HT-29 (cell line): ENCODE data around the gene ANKRD1. TPM values are rescaled to one million over a fixed set of nuclear protein-coding genes. Genes with fewer than 3 reads are reported as not detected.
A peak's percentile ranks its signal among the peaks of the same experiment; 100 is the strongest.
"Not testable (repeated sequence)": the region's sequence is repeated elsewhere in the genome, so short reads cannot be mapped to it uniquely, and the experiment has no call there.

Source experiments
- DNase-seq: peaks from one replicate; pipeline ENCODE4 v3.0.0-alpha.2; 2015; ENCODE audit warnings: low spot score
- total RNA-seq: library from RNA; depleted of rRNA; stranded (reverse); fragments of >200 nt; shearing (Covaris generic); gene quantifications from 2 replicates; pipeline ENCODE4 v1.2.3, GENCODE V29; 2014

ANKRD1 gene
- total RNA-seq, 1 experiment from 2014 or later = not detected

- DNase-seq = no peak
These were observed 7.9 kb downstream of the ANKRD1 start for GRCh38 chr10:90912854-90913479.

- DNase-seq = no peak
These were observed 8.7 kb downstream of the ANKRD1 start for GRCh38 chr10:90912174-90912573.

GRCh38 chr10:90911133-90912051, 9.5 kb downstream of the ANKRD1 start:
- DNase-seq = peak; percentile 88

GRCh38 chr10:90906596-90906995, 14.3 kb downstream of the ANKRD1 start:
- DNase-seq = no peak

GRCh38 chr10:90905925-90906324, 15.0 kb downstream of the ANKRD1 start:
- DNase-seq = no peak

- DNase-seq = not testable (repeated sequence)
These were observed 24.0 kb downstream of the ANKRD1 start for GRCh38 chr10:90896916-90897315.

GRCh38 chr10:90893190-90893589, 27.7 kb downstream of the ANKRD1 start:
- no peak for DNase-seq

GRCh38 chr10:90890347-90890746, 30.5 kb downstream of the ANKRD1 start:
- DNase-seq = no peak

GRCh38 chr10:90889636-90890035, 31.3 kb downstream of the ANKRD1 start:
- no peak for DNase-seq

- DNase-seq = no peak
These were observed 32.5 kb downstream of the ANKRD1 start for GRCh38 chr10:90888387-90888786.

GRCh38 chr10:90887555-90887954, 33.3 kb downstream of the ANKRD1 start:
- DNase-seq = no peak

- DNase-seq = no peak
These were observed 35.7 kb downstream of the ANKRD1 start for GRCh38 chr10:90885176-90885575.

- DNase-seq = no peak
These were observed 36.5 kb downstream of the ANKRD1 start for GRCh38 chr10:90884431-90884830.

- peak; percentile 54 for DNase-seq
These were observed 40.7 kb downstream of the ANKRD1 start for GRCh38 chr10:90880059-90880719.

GRCh38 chr10:90879062-90879461, 41.8 kb downstream of the ANKRD1 start:
- no peak for DNase-seq

- DNase-seq = peak; percentile 4
These were observed 48.3 kb downstream of the ANKRD1 start for GRCh38 chr10:90872648-90873020.

- DNase-seq = peak; percentile 84
These were observed 48.9 kb downstream of the ANKRD1 start, which contains the start of gene RPP30 for GRCh38 chr10:90871766-90872647. Gene RPP30 (plus strand): TSS chr10:90871974. CDS start chr10:90871987, 13 bp downstream.

GRCh38 chr10:90871279-90871765, 49.6 kb downstream of the ANKRD1 start:
- DNase-seq = peak; percentile 69

- no peak for DNase-seq
These were observed 54.8 kb downstream of the ANKRD1 start for GRCh38 chr10:90866050-90866598.

GRCh38 chr10:90865401-90865800, 55.5 kb downstream of the ANKRD1 start:
- DNase-seq = no peak
